Gastrocnemius medialis (tissue), 4 donors: ENCODE measurements around the gene ADGRL2. TPM values are rescaled to one million over a fixed set of nuclear protein-coding genes. Genes with fewer than 3 reads are reported as not detected.

ENCODE experiments used
- ATAC-seq, 2 donors: fragments of 150-250 bp; one replicate each; pipeline ENCODE4 v1.9.1; 2016
- DNase-seq, 2 donors: peaks; one replicate each; pipeline ENCODE4 v3.0.0-alpha.2; 2019
- H3K27ac ChIP-seq, 4 donors: fragments of 200-600 bp; sonication (generic); 1 replicate in 1 of 4; 2 replicates in 3 of 4; pipeline ENCODE4 v1.5.1; 2016 to 2018; ENCODE audit warnings: mild to moderate bottlenecking in 2 of 4, moderate library complexity in 1 of 4
- H3K27me3 ChIP-seq, 3 donors: fragments of 200-600 bp; sonication (generic) in 2 of 3; 1 replicate in 1 of 3; 2 replicates in 2 of 3; pipeline versions ENCODE4 v1.5.1 to v1.6.0; 2016 to 2019; ENCODE audit warnings: mild to moderate bottlenecking in 1 of 3, moderate library complexity in 1 of 3
- H3K36me3 ChIP-seq, 2 donors: fragments of 200-600 bp; sonication (generic) in 1 of 2; one replicate each; pipeline ENCODE4 v1.5.1; 2017 to 2018
- H3K4me1 ChIP-seq, 2 donors: fragments of 200-600 bp; sonication (generic) in 1 of 2; one replicate each; pipeline ENCODE4 v1.5.1; 2016 to 2017; ENCODE audit warnings: mild to moderate bottlenecking in 2 of 2
- H3K4me3 ChIP-seq, 4 donors: fragments of 200-600 bp; sonication (generic) in 3 of 4; 1 replicate in 1 of 4; 2 replicates in 3 of 4; pipeline ENCODE4 v1.5.1; 2016 to 2019; ENCODE audit warnings: mild to moderate bottlenecking in 2 of 4
- H3K9me3 ChIP-seq, 3 donors: fragments of 200-600 bp; sonication (generic) in 2 of 3; 1 replicate in 1 of 3; 2 replicates in 2 of 3; pipeline ENCODE4 v1.5.1; 2016 to 2019
- CTCF ChIP-seq, 5 experiments: fragments of 450-650 bp in 3 of 5; fragments of 200-600 bp in 2 of 5; sonication (generic) in 2 of 5; IDR thresholded peaks in 4 of 5; conservative IDR thresholded peaks in 1 of 5; 1 replicate in 4 of 5; 2 replicates in 1 of 5; pipeline ENCODE4 v1.5.1; 2016 to 2019; ENCODE audit warnings: antibody characterized with exemption in 5 of 5, mild to moderate bottlenecking in 3 of 5, moderate library complexity in 3 of 5
- POLR2A ChIP-seq, 2 donors: fragments of 450-650 bp; IDR thresholded peaks; one replicate each; pipeline ENCODE4 v1.6.1; 2017; ENCODE audit warnings: antibody characterized with exemption in 2 of 2, mild to moderate bottlenecking in 2 of 2, moderate library complexity in 2 of 2
- in situ Hi-C, 4 donors: fragments of 200-750 bp; cut with MboI; loops; one replicate each; pipeline versions ENCODE4 v1.15.0 to v1.8.0; 2017; ENCODE audit warnings: low sequenced_read_pairs in 4 of 4
- intact Hi-C: fragments of 100-400 bp; cut with DNase I; formaldehyde crosslinking; loops from one replicate; pipeline ENCODE4 v1.15.1; 2023; ENCODE audit warnings: low total_unique reads
- total RNA-seq, 4 donors: library from RNA; depleted of rRNA; stranded (reverse); fragments of >200 nt; gene quantifications; one replicate each; pipeline versions ENCODE4 v1.1.0 to v1.2.3, GENCODE V29; 2016

Gene ADGRL2
- total RNA-seq, 4 donors from 2014 or later: 4.5 to 9.7 (median 6.8) TPM

GRCh38 chr1:81907575-81907974, 106.8 kb downstream of the ADGRL2 start:
- intact Hi-C loops: no loop called here
- Histone ChIP-seq H3K36me3 (no peaks in the 10 kb centered on the region), H3K27ac (no peak overlapping the region), H3K27me3 (no peaks in the 10 kb centered on the region), H3K9me3 (no peaks in the 10 kb centered on the region), H3K4me1 (no peaks in the 10 kb centered on the region), H3K4me3 (no peak overlapping the region)
- ATAC-seq: no peak
- no peak for TF ChIP-seq CTCF (IDR thresholded peaks at IDR 0.05 in 4 of 5, conservative IDR thresholded peaks at IDR 0.05 in 1 of 5)
- no peak for TF ChIP-seq POLR2A (IDR thresholded peaks at IDR 0.05)
- in situ Hi-C loops: no loop called here
- no peak for DNase-seq

GRCh38 chr1:81912383-81912782, 111.6 kb downstream of the ADGRL2 start:
- Histone ChIP-seq H3K27ac (no peak overlapping the region), H3K36me3 (no peaks in the 10 kb centered on the region), H3K4me1 (no peaks in the 10 kb centered on the region), H3K27me3 (no peaks in the 10 kb centered on the region), H3K4me3 (no peak overlapping the region), H3K9me3 (no peaks in the 10 kb centered on the region)
- in situ Hi-C loops: no loop called here
- DNase-seq (no peak), ATAC-seq (no peak)
- TF ChIP-seq POLR2A (IDR thresholded peaks at IDR 0.05) (no peak), CTCF (IDR thresholded peaks at IDR 0.05 in 4 of 5, conservative IDR thresholded peaks at IDR 0.05 in 1 of 5) (no peak)
- intact Hi-C loops: no loop called here

GRCh38 chr1:81915937-81916336, 115.2 kb downstream of the ADGRL2 start:
- Histone ChIP-seq H3K27ac (no peak overlapping the region), H3K4me3 (no peak overlapping the region), H3K27me3 (no peaks in the 10 kb centered on the region), H3K9me3 (no peaks in the 10 kb centered on the region), H3K4me1 (no peaks in the 10 kb centered on the region), H3K36me3 (no peaks in the 10 kb centered on the region)
- TF ChIP-seq POLR2A (IDR thresholded peaks at IDR 0.05) (no peak), CTCF (IDR thresholded peaks at IDR 0.05 in 4 of 5, conservative IDR thresholded peaks at IDR 0.05 in 1 of 5) (no peak)
- in situ Hi-C loops: no loop called here
- no peak for ATAC-seq
- DNase-seq: no peak
- intact Hi-C loops: no loop called here

- Histone ChIP-seq H3K9me3 (no peaks in the 10 kb centered on the region), H3K27me3 (no peaks in the 10 kb centered on the region), H3K27ac (no peak overlapping the region), H3K4me1 (no peaks in the 10 kb centered on the region), H3K4me3 (no peak overlapping the region), H3K36me3 (no peaks in the 10 kb centered on the region)
- intact Hi-C loops (loop anchor here (10.0 kb wide), 1 partner anchor 105 kb away; no protein-coding TSS in a partner anchor), in situ Hi-C loops (no loop called here)
- peak; percentile 58 to 68 for ATAC-seq
- peak; percentile 10 to 58 for DNase-seq
- TF ChIP-seq POLR2A (IDR thresholded peaks at IDR 0.05): no peak
- no peak for TF ChIP-seq CTCF (IDR thresholded peaks at IDR 0.05 in 4 of 5, conservative IDR thresholded peaks at IDR 0.05 in 1 of 5)
Measured at GRCh38 chr1:81920245-81920740, 119.6 kb downstream of the ADGRL2 start.

- H3K27ac ChIP-seq: no peak overlapping the region
Measured at GRCh38 chr1:81920886-81921285, 120.2 kb downstream of the ADGRL2 start.

More at GRCh38 chr1:81920886-81921285, 120.2 kb downstream of the ADGRL2 start:
- DNase-seq (no peak), ATAC-seq (no peak)
- in situ Hi-C loops (no loop called here), intact Hi-C loops (loop anchor here (10.0 kb wide), 1 partner anchor 106 kb away; no protein-coding TSS in a partner anchor)
- Histone ChIP-seq H3K4me3 (no peak overlapping the region), H3K4me1 (no peaks in the 10 kb centered on the region), H3K27me3 (no peaks in the 10 kb centered on the region), H3K9me3 (no peaks in the 10 kb centered on the region), H3K36me3 (no peaks in the 10 kb centered on the region)
- no peak for TF ChIP-seq CTCF (IDR thresholded peaks at IDR 0.05 in 4 of 5, conservative IDR thresholded peaks at IDR 0.05 in 1 of 5)
- TF ChIP-seq POLR2A (IDR thresholded peaks at IDR 0.05): no peak
